ENCODE results near the gene ATP10B.

ATP10B gene

DNA sequence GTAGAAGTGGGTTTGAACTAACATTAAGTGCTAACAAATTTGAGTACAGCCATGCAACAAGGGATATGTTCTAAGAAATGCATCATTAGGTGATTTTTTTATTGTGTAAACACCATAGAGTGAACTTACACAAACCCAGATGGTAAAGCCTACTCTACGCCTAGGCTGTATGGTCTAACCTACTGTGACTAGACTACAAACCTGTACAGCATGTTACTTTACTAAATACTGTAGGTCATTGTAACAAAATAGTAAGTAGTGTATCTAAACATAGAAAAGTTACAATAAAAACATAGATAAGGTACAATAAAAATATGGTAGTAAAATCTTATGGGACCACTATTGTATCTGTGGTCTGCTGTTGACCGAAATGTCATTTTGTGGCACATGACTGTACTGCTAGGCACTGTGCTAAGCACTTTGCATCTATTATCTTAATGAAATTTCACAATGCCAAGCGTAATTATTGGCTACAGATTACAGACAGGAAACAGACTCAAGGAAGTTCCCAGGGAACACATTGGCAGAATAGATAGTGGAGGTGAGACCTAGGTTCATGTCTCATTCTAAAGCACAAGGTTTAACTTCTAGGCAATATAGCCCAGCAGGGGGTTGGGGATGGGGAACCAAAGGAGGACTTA, 62.7 kb downstream of the ATP10B start:
- DNase-seq (ENCODE audit: low spot score) = no peak
- H3K27ac ChIP-seq = no peak overlapping the region
- CTCF ChIA-PET = no interaction called here
- POLR2A ChIA-PET (ENCODE audit: low non-redundant PET) = no interaction called here
- TF ChIP-seq, protein P1, sequence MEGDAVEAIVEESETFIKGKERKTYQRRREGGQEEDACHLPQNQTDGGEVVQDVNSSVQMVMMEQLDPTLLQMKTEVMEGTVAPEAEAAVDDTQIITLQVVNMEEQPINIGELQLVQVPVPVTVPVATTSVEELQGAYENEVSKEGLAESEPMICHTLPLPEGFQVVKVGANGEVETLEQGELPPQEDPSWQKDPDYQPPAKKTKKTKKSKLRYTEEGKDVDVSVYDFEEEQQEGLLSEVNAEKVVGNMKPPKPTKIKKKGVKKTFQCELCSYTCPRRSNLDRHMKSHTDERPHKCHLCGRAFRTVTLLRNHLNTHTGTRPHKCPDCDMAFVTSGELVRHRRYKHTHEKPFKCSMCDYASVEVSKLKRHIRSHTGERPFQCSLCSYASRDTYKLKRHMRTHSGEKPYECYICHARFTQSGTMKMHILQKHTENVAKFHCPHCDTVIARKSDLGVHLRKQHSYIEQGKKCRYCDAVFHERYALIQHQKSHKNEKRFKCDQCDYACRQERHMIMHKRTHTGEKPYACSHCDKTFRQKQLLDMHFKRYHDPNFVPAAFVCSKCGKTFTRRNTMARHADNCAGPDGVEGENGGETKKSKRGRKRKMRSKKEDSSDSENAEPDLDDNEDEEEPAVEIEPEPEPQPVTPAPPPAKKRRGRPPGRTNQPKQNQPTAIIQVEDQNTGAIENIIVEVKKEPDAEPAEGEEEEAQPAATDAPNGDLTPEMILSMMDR (conservative IDR thresholded peaks at IDR 0.05; ENCODE audit: low read depth) = no peak

DNA sequence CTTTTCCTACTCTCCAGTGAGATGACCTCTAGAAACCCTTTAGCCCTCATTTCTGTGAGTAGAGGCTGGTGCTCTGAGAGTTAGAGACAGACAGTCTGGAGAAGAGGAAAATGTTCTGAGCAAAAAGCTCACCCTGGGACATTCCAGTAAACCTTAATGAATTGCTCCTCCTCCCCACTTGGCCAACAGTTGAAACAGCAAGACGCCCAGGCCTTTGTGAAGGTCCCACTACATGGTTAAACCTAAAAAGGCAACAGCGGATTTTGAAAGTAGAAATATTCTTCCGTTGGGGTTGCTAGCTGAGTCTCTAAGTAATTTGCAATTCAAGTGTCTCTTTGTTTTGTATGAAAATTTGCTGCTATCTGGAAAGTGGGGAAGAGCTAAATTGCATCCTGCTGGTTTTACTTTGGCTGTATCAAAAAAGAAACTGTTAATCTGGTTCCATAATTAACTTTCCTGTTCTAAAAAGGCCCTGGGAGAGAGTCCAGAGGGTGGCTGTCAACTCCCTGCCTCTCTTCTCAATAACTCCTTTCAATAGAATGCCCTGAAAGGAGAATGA, 63.8 kb downstream of the ATP10B start:
- H3K27ac ChIP-seq = no peak overlapping the region
- TF ChIP-seq, protein P1 (conservative IDR thresholded peaks at IDR 0.05; ENCODE audit: low read depth) = no peak
- no peak for DNase-seq (ENCODE audit: low spot score)
- CTCF ChIA-PET = interaction anchor here (1.1 to 1.9 kb wide), 3 partner anchors 21 to 278 kb away, joined by 4 to 9 read pairs (median 5); no protein-coding TSS in a partner anchor
- POLR2A ChIA-PET (ENCODE audit: low non-redundant PET) = no interaction called here

DNA sequence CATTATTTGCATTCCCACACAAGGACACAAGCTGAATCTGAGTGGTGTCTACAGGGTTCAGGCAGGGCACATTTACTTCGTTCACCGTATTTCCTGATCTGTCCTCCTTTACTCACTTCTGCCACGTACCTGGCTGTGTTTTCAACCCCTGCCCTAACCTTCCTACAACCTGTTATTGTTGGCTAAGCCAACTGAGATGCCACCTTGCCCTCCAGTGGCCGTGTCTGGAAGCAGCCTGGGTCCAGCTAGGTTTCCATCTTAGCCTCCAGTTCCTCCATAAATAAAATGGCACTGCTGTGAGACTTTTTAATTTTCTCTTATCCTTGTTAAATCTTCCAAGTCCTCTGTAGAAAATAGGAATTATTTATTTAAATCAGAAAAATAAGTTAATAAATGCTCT, 64.8 kb downstream of the ATP10B start:
- DNase-seq (ENCODE audit: low spot score) = peak; percentile 17
- TF ChIP-seq, protein P1 (conservative IDR thresholded peaks at IDR 0.05; ENCODE audit: low read depth) = no peak
- no peak overlapping the region for H3K27ac ChIP-seq
- ChIA-PET POLR2A (ENCODE audit: low non-redundant PET) (no interaction called here), CTCF (interaction anchor here (0.6 to 1.9 kb wide), 7 partner anchors 10 to 733 kb away, joined by 3 to 9 read pairs (median 4); no protein-coding TSS in a partner anchor)

DNA sequence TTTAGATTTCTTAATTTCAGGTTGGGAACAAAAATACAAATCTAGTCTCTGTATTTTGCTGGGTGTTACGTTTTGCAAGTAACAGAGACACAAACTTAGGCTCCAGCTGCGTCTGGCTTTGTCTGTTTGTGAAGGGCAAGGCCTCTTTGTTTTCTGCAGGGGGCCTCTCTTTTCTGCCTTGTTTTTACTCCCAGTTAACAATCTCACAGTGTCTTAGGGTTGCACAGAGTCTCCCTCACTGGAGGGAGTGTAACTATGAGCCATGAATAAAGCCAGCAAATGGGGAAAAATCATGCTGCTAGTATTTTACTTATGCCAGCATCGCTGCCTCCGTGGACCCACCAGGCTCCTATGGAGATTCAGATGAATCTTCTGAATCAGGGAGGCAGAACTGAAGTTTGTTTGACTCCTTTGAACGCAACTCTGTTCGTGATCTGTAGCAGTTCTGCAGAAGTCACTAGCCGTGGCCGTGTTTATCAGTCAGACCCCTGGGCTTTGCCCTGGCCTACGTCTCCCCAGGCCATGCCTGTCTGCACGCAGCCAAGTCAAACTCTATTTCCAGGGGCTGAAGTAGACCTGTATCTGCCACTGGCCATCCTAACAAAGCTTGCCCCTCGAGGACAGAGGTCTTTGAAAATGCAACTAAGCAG, 77.2 kb downstream of the ATP10B start:
- TF ChIP-seq, protein P1 (conservative IDR thresholded peaks at IDR 0.05; ENCODE audit: low read depth) = no peak
- CTCF ChIA-PET = interaction anchor here (0.7 kb wide), 1 partner anchor 45 kb away, joined by 4 read pairs; no protein-coding TSS in a partner anchor
- POLR2A ChIA-PET (ENCODE audit: low non-redundant PET) = no interaction called here
- H3K27ac ChIP-seq = no peak overlapping the region
- DNase-seq (ENCODE audit: low spot score) = no peak

DNA sequence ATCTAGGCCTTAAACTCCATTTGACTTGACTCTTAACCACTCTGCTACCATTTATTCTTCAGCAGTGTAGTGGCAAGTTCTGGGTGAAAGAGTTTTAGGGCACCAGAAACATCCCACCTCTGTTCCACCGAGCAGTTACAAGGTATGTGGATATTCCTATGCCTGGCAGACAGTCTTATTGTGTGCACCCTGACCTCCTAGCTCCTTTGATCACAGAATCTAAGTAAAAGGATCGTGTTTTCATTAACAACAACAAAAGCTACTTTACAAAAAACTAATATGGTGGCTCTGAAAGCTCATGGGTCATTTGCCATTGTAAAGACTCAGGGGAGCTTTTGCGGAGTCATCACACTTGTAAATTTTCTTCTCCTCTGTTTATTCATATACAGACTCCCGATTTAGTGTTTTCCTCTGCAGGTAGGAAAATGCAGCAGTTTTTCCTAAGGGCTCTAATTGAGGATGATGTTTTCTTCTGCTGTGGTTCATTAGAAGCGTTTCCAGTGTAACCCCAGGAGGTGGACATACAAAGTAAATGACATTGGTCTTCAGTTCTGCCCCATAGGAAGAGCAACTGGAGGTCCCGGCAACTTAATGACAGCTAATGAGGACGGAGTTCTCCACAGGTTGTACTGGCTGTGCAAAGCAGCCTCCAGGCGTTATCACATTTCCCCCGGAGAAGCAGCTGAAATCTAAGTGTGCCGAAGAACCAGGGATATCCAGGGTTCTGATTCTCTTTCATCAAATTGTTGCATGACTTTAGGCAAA, 78.2 kb downstream of the ATP10B start:
- POLR2A ChIA-PET (ENCODE audit: low non-redundant PET) = no interaction called here
- TF ChIP-seq, protein P1 (conservative IDR thresholded peaks at IDR 0.05; ENCODE audit: low read depth) = no peak
- H3K27ac ChIP-seq = no peak overlapping the region

DNA sequence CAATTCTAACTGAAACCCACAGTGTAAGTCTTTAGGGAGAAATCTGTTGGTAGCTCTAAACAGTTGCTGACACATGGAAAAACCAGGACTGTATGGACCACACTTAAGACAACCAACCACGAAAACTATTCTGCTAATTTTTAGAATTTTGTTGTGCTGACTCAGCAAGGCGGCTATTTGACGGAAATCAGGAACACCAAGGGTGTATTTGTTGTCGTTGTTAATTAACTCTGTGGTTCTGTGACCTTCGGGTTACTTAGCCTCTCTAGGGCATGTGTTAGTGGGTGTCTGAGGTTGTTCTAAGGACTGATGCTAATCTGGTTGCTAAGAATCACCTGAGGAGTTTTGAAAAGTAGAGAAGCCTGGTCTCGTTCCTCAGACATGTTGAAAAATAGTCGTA, 79.2 kb downstream of the ATP10B start:
- ChIA-PET POLR2A (ENCODE audit: low non-redundant PET) (no interaction called here), CTCF (interaction anchor here (0.6 kb wide), 1 partner anchor 77 kb away, joined by 3 read pairs; no protein-coding TSS in a partner anchor)
- DNase-seq (ENCODE audit: low spot score) = no peak
- TF ChIP-seq, protein P1 (conservative IDR thresholded peaks at IDR 0.05; ENCODE audit: low read depth) = no peak
- H3K27ac ChIP-seq = no peak overlapping the region

More for the DNA sequence above, 78.2 kb downstream of the ATP10B start:
- no peak for DNase-seq (ENCODE audit: low spot score)
- CTCF ChIA-PET = interaction anchor here (0.6 to 0.7 kb wide), 2 partner anchors 44 to 76 kb away, joined by 3 to 4 read pairs; no protein-coding TSS in a partner anchor

All from RWPE1 (cell line).